Head of caudate nucleus (tissue), 42 donors: ENCODE results near the gene SCRG1.

Source experiments
- DNase-seq, 42 donors: peaks; one replicate each; pipeline versions ENCODE4 v3.0.0 to v3.0.0-alpha.2; 2020 to 2021; ENCODE audit warnings: mixed read lengths in 7 of 42
- intact Hi-C: fragments of 100-400 bp; cut with DNase I; formaldehyde crosslinking; loops from one replicate; pipeline ENCODE4 v1.15.0; 2022

SCRG1 gene

GRCh38 chr4:173398779-173399415 lies at the start of gene SCRG1:
SCRG1 (minus strand) TSS chr4:173399116; CDS start chr4:173391414, 7,702 bp downstream.
- intact Hi-C loops, result no loop called here
- peak in 40 of 42 donors; percentile 35 to 83 (median 66) for DNase-seq

GRCh38 chr4:173448103-173448502 lies 49.2 kb upstream of the SCRG1 start:
- peak; percentile 18 to 86 (median 69) for DNase-seq
- intact Hi-C loops, result no loop called here

GRCh38 chr4:173446416-173446815 lies 47.5 kb upstream of the SCRG1 start:
- intact Hi-C loops, result no loop called here
- no peak for DNase-seq

GRCh38 chr4:173443121-173443520 lies 44.2 kb upstream of the SCRG1 start:
- intact Hi-C loops, result no loop called here
- DNase-seq, result no peak

GRCh38 chr4:173442223-173442932 lies 43.5 kb upstream of the SCRG1 start:
- no peak for DNase-seq
- intact Hi-C loops, result no loop called here

- no peak for DNase-seq
- intact Hi-C loops, result no loop called here
Measured at GRCh38 chr4:173440888-173441287, 42.0 kb upstream of the SCRG1 start.

GRCh38 chr4:173436771-173437265 lies 37.9 kb upstream of the SCRG1 start:
- DNase-seq, result no peak
- intact Hi-C loops, result no loop called here

GRCh38 chr4:173436149-173436579 lies 37.2 kb upstream of the SCRG1 start:
- no peak for DNase-seq
- intact Hi-C loops, result no loop called here

- intact Hi-C loops, result no loop called here
- no peak for DNase-seq
Measured at GRCh38 chr4:173434231-173434630, 35.3 kb upstream of the SCRG1 start.

GRCh38 chr4:173433447-173433846 lies 34.5 kb upstream of the SCRG1 start:
- no peak for DNase-seq
- intact Hi-C loops, result no loop called here

- intact Hi-C loops, result no loop called here
Measured at GRCh38 chr4:173432430-173432829, 33.5 kb upstream of the SCRG1 start.

GRCh38 chr4:173426064-173426463 lies 27.1 kb upstream of the SCRG1 start:
- no peak for DNase-seq

More at GRCh38 chr4:173432430-173432829, 33.5 kb upstream of the SCRG1 start:
- no peak for DNase-seq

GRCh38 chr4:173424899-173425805 lies 26.2 kb upstream of the SCRG1 start:
- no peak for DNase-seq
- intact Hi-C loops, result no loop called here

More at GRCh38 chr4:173426064-173426463, 27.1 kb upstream of the SCRG1 start:
- intact Hi-C loops, result no loop called here

- intact Hi-C loops, result no loop called here
- DNase-seq, result no peak
Measured at GRCh38 chr4:173420801-173421200, 21.9 kb upstream of the SCRG1 start.

- intact Hi-C loops, result no loop called here
- peak in 1 of 42 donors; percentile 20 for DNase-seq
Measured at GRCh38 chr4:173420324-173420752, 21.4 kb upstream of the SCRG1 start.

GRCh38 chr4:173418639-173419038 lies 19.7 kb upstream of the SCRG1 start:
- DNase-seq, result no peak

GRCh38 chr4:173417833-173418232 lies 18.9 kb upstream of the SCRG1 start:
- intact Hi-C loops, result loop anchor here (5.0 kb wide), 2 partner anchors 74 to 101 kb away; no protein-coding TSS in a partner anchor
- no peak for DNase-seq

More at GRCh38 chr4:173418639-173419038, 19.7 kb upstream of the SCRG1 start:
- intact Hi-C loops, result loop anchor here (5.0 kb wide), 2 partner anchors 74 to 101 kb away; no protein-coding TSS in a partner anchor

GRCh38 chr4:173415885-173416653 lies 17.2 kb upstream of the SCRG1 start:
- peak in 36 of 42 donors; percentile 5 to 71 (median 37) for DNase-seq
- intact Hi-C loops, result loop anchor here (5.0 kb wide), 2 partner anchors 76 to 99 kb away; no protein-coding TSS in a partner anchor
